K562 (cell line): ENCODE data around the gene ABCC12. TPM values are rescaled to one million over a fixed set of nuclear protein-coding genes. Genes with fewer than 3 reads are reported as not detected.

ENCODE experiments used
- ATAC-seq: fragments of 200-7000 bp; cut with Tn5 transposase; 3 replicates; pipeline ENCODE4 v1.9.1; 2020; ENCODE audit warnings: moderate library complexity
- BruUV-seq: library from RNA; stranded (reverse); fragments of 400-500 nt; replicated peaks from 2 replicates; lab custom pipeline; 2021; lab: Mats Ljungman, UMichigan
- CTCF ChIA-PET: fragments of 300-600 bp; formaldehyde crosslinking; extraction: SDS; loops from one replicate; lab custom pipeline; 2021; ENCODE audit warnings: low intra/inter-chr PET ratio; lab: Yijun Ruan, JAX
- POLR2A ChIA-PET: fragments of 300-600, 350-650 bp; sonication (Branson Sonifier 250); formaldehyde crosslinking; extraction: SDS; loops from one replicate; lab custom pipeline; 2021; ENCODE audit warnings: antibody characterized with exemption, inconsistent platforms; lab: Yijun Ruan, JAX
- DNase-seq, 4 experiments: peaks; one replicate each; pipeline versions ENCODE4 v3.0.0 to v3.0.0-alpha.2; 2011 to 2018; ENCODE audit warnings: low spot score in 3 of 4, mixed read lengths in 3 of 4; ENCODE audit errors: extremely low read depth in 1 of 4
- FAIRE-seq: peaks from 2 replicates; lab custom pipeline; 2011; peaks lifted over from hg19 to GRCh38; lab: Jason Lieb, UNC
- H2AFZ ChIP-seq: 2 replicates; pipeline ENCODE4 v1.6.0; 2011; ENCODE audit warnings: low read depth, low read length, control low read depth, inconsistent platforms
- H3K27ac ChIP-seq: fragments of 200-600 bp; 3 replicates; pipeline ENCODE4 v1.8.0; 2011; ENCODE audit warnings: low read depth, mild to moderate bottlenecking, control low read depth, inconsistent platforms, low read length, moderate library complexity, mixed read lengths; ENCODE audit errors: extremely low read depth
- H3K27me3 ChIP-seq, 2 experiments: fragments of 300-600 bp in 1 of 2; 2 replicates in 1 of 2; 3 replicates in 1 of 2; pipeline versions ENCODE4 v1.6.0 to v1.8.0; 2011; ENCODE audit warnings: inconsistent platforms in 2 of 2, low read length in 2 of 2, mild to moderate bottlenecking in 1 of 2, mixed read lengths in 1 of 2, moderate library complexity in 1 of 2; ENCODE audit not compliant: control insufficient read depth in 2 of 2, insufficient read depth in 2 of 2
- H3K36me3 ChIP-seq: fragments of 300-600 bp; 3 replicates; pipeline ENCODE4 v1.8.0; 2011; ENCODE audit warnings: mild to moderate bottlenecking, low read length, inconsistent platforms; ENCODE audit not compliant: control insufficient read depth, insufficient read depth
- H3K4me1 ChIP-seq, 2 experiments: fragments of 200-600 bp in 1 of 2; replicated peaks in 1 of 2; 2 replicates in 1 of 2; 3 replicates in 1 of 2; pipeline versions ENCODE4 v1.5.1 to v1.8.0; 2011; ENCODE audit warnings: inconsistent platforms in 2 of 2, low read length in 2 of 2, mild to moderate bottlenecking in 1 of 2, mixed read lengths in 1 of 2, moderate library complexity in 1 of 2; ENCODE audit not compliant: control insufficient read depth in 2 of 2, insufficient read depth in 2 of 2
- H3K4me2 ChIP-seq: 2 replicates; pipeline ENCODE4 v1.6.1; 2011; ENCODE audit warnings: low read length, control low read depth, inconsistent platforms, mixed read lengths; ENCODE audit not compliant: insufficient read depth
- H3K4me3 ChIP-seq: fragments of 200-600 bp; sonication (generic), shearing (Covaris generic); 2 replicates; pipeline ENCODE4 v1.5.1; 2016; ENCODE audit warnings: control low read depth, inconsistent platforms
- H3K79me2 ChIP-seq: fragments of 200-600 bp; 3 replicates; pipeline ENCODE4 v1.8.0; 2011; ENCODE audit warnings: low read length, inconsistent platforms; ENCODE audit not compliant: control insufficient read depth, insufficient read depth
- H3K9ac ChIP-seq, 2 experiments: 2 replicates each; pipeline versions ENCODE4 v1.6.0 to v1.6.1; 2011; ENCODE audit warnings: low read depth in 2 of 2, low read length in 2 of 2, control low read depth in 1 of 2, inconsistent platforms in 1 of 2, mild to moderate bottlenecking in 1 of 2, mixed read lengths in 1 of 2; ENCODE audit not compliant: insufficient read depth in 1 of 2
- H3K9me1 ChIP-seq: one replicate; pipeline ENCODE4 v1.6.0; 2011; ENCODE audit warnings: inconsistent platforms, mild to moderate bottlenecking, low read length, moderate library complexity; ENCODE audit not compliant: control insufficient read depth, insufficient read depth
- H3K9me3 ChIP-seq: replicated peaks from 2 replicates; pipeline ENCODE4 v1.5.1; 2011; ENCODE audit warnings: low read depth, low read length, inconsistent platforms; ENCODE audit not compliant: control insufficient read depth, insufficient read depth
- H4K20me1 ChIP-seq: replicated peaks from 2 replicates; pipeline ENCODE4 v1.6.1; 2011; ENCODE audit warnings: low read length, inconsistent platforms, mixed read lengths; ENCODE audit not compliant: control insufficient read depth, insufficient read depth
- ATF2 ChIP-seq: sonication (generic); formaldehyde crosslinking; IDR thresholded peaks from 2 replicates; pipeline ENCODE4 v1.8.1; 2022; ENCODE audit warnings: missing genetic modification reagents
- FOXJ2 ChIP-seq: fragments of 200-800 bp; sonication (Bioruptor generic); IDR thresholded peaks from 2 replicates; pipeline ENCODE4 v1.6.1; 2016; ENCODE audit warnings: missing genetic modification characterization, missing compliant biosample characterization
- MYNN ChIP-seq, 2 experiments: sonication (generic); formaldehyde crosslinking in 1 of 2; IDR thresholded peaks; 2 replicates each; pipeline versions ENCODE4 v1.5.0 to v1.6.1; 2016 to 2020; ENCODE audit warnings: antibody characterized with exemption in 1 of 2, missing genetic modification reagents in 1 of 2
- NCOA4 ChIP-seq: fragments of 450-650 bp; IDR thresholded peaks from 2 replicates; pipeline ENCODE4 v1.6.1; 2018; ENCODE audit warnings: mild to moderate bottlenecking; ENCODE audit not compliant: partially characterized antibody
- OTX1 ChIP-seq: fragments of 450-650 bp; formaldehyde crosslinking; IDR thresholded peaks from 2 replicates; pipeline ENCODE4 v1.4.0; 2022; ENCODE audit warnings: mild to moderate bottlenecking
- POLR2AphosphoS2 ChIP-seq: IDR thresholded peaks from 2 replicates; pipeline ENCODE4 v1.6.1; 2012; ENCODE audit warnings: low read length, improper control_type of control experiment
- PRPF4 ChIP-seq: fragments of 200-400 bp; formaldehyde crosslinking; IDR thresholded peaks from one replicate; pipeline ENCODE4 v1.6.1; 2017; ENCODE audit warnings: low read length, low read depth, mild to moderate bottlenecking; ENCODE audit not compliant: insufficient read depth, poor library complexity, severe bottlenecking
- PTTG1 ChIP-seq: fragments of 450-650 bp; IDR thresholded peaks from 2 replicates; pipeline ENCODE4 v1.6.1; 2016; ENCODE audit warnings: low read depth, mild to moderate bottlenecking, missing genetic modification characterization, missing compliant biosample characterization
- RBM22 ChIP-seq: fragments of 200-400 bp; formaldehyde crosslinking; IDR thresholded peaks from 2 replicates; pipeline ENCODE4 v1.6.1; 2018; ENCODE audit warnings: low read length, low read depth; ENCODE audit not compliant: poor library complexity, severe bottlenecking
- RFX7 ChIP-seq: fragments of 250-450 bp; sonication (Bioruptor Pico); IDR thresholded peaks from 2 replicates; pipeline ENCODE4 v1.5.1; 2021; ENCODE audit warnings: mild to moderate bottlenecking
- SMAD2 ChIP-seq: fragments of 150-350 bp; IDR thresholded peaks from 2 replicates; pipeline ENCODE4 v1.6.1; 2014; ENCODE audit warnings: low read depth, mild to moderate bottlenecking, low read length
- ZNF561 ChIP-seq: fragments of 450-650 bp; formaldehyde crosslinking; conservative IDR thresholded peaks from 2 replicates; pipeline ENCODE4 v1.4.0; 2020; ENCODE audit warnings: mild to moderate bottlenecking, moderate library complexity
- ZNF584 ChIP-seq: fragments of 200-800 bp; sonication (Bioruptor generic); IDR thresholded peaks from 2 replicates; pipeline ENCODE4 v1.6.1; 2016; ENCODE audit warnings: low read depth, mild to moderate bottlenecking, missing genetic modification characterization, missing compliant biosample characterization
- WGBS: fragments of 100-300 bp; shearing (Covaris generic); methylation state at CpG from one replicate; pipeline ENCODE4 v1.1.6; 2016; ENCODE audit warnings: low coverage, mixed read lengths; ENCODE audit not compliant: insufficient coverage; ENCODE audit errors: missing lambda C conversion rate; 5-methylcytosine and 5-hydroxymethylcytosine counted together
- in situ Hi-C: fragments of 300-500 bp; cut with MboI; formaldehyde crosslinking; loops from 4 replicates; pipeline ENCODE4 v1.15.0; 2018; ENCODE audit warnings: inconsistent platforms, mixed read lengths
- intact Hi-C: fragments of 100-400 bp; cut with micrococcal nuclease; formaldehyde crosslinking; loops from 2 replicates; pipeline ENCODE4 v1.14.2; 2022
- polyA plus RNA-seq, 8 experiments: library from polyadenylated mRNA; depleted of rRNA in 4 of 8; stranded (reverse) in 5 of 8; unstranded in 3 of 8; fragments of >200 nt; fragmentation: Nextera tagmentation in 2 of 8; fragmentation: Illumina TruSeq in 1 of 8; extraction: Ambion mirVana in 2 of 8; extraction: Trizol in 1 of 8; gene quantifications; 2 replicates each; pipeline versions ENCODE4 v1.2.1 to v1.2.3, GENCODE V29; 2011 to 2014; ENCODE audit warnings: inconsistent platforms in 1 of 8, missing spikeins in 1 of 8
- total RNA-seq, 7 experiments: library from RNA; depleted of rRNA in 6 of 7; stranded (reverse); fragments of >200 nt in 6 of 7; fragmentation: Illumina TruSeq in 2 of 7; extraction: Trizol in 2 of 7; gene quantifications; 2 replicates each; pipeline versions ENCODE4 v1.2.1 to v1.2.3, GENCODE V29; 2011 to 2021; ENCODE audit warnings: low replicate concordance in 1 of 7
- TF ChIP-seq, protein P1 (sequence below): sonication (generic); formaldehyde crosslinking; IDR thresholded peaks from 2 replicates; pipeline ENCODE4 v1.8.0; 2022; ENCODE audit warnings: mild to moderate bottlenecking, missing genetic modification reagents
- TF ChIP-seq, protein P2 (sequence below), 3 experiments: fragments of 200-800 bp in 1 of 3; fragments of 250-450 bp in 1 of 3; fragments of 450-650 bp in 1 of 3; sonication (Bioruptor Pico) in 1 of 3; sonication (Bioruptor generic) in 1 of 3; formaldehyde crosslinking in 1 of 3; IDR thresholded peaks; 2 replicates each; pipeline versions ENCODE4 v1.6.1 to v1.8.0; 2016 to 2022; ENCODE audit warnings: mild to moderate bottlenecking in 2 of 3, missing genetic modification characterization in 2 of 3, missing compliant biosample characterization in 1 of 3, moderate library complexity in 1 of 3

ABCC12 gene
- total and polyA plus RNA-seq, 9 of the 15 experiments (the other 6 are each of a cell fraction or from before 2014, with no cell fraction given), result not detected

DNA sequence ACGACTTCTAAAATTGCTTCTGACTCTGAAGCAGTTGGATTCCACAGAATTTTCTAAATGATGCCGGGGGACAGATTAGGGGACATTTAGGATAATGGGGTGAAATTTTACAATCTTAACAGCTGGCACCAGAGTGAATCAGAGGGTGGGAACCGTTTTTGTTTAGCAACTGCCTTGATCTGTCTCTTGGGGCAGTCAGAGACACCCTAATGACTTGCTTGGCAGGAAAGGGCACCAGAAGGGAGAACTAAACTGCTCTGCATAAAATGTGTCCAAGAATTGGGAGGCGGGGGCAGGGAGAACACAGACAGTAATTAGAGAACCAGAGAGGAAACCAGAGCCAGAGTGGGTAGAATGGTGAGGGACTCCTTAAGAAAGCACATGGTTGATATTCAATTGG is 6.1 kb upstream of the ABCC12 start (continued):
- TF ChIP-seq POLR2AphosphoS2, result no peak
- TF ChIP-seq, all 486 proteins: peak for 0

- no peaks in the 10 kb centered on the region for H4K20me1 ChIP-seq
- no peak overlapping the region for H3K27ac ChIP-seq
- peaks cover 0 to 3% of the 10 kb centered on the region in 2 experiments; a peak in 2 of 5 replicates for H3K4me1 ChIP-seq
- intact Hi-C loops (loop anchor here (5.0 to 10.0 kb wide), 4 partner anchors 906 to 1606 kb away; no protein-coding TSS in a partner anchor), in situ Hi-C loops (loop anchor here (5.0 to 10.0 kb wide), 2 partner anchors 1123 to 1216 kb away; no protein-coding TSS in a partner anchor)
- H3K79me2 ChIP-seq, result no peaks in the 10 kb centered on the region
- H3K4me2 ChIP-seq, result no peak overlapping the region
- H3K27me3 ChIP-seq, result peaks cover 4 to 39% of the 10 kb centered on the region in 2 experiments; a peak in 2 of 5 replicates
- H3K4me3 ChIP-seq, result no peak overlapping the region
- H2AFZ ChIP-seq, result no peak overlapping the region
- H3K36me3 ChIP-seq, result no peaks in the 10 kb centered on the region
- no peak for DNase-seq
- H3K9ac ChIP-seq, result no peak overlapping the region
- no peaks in the 10 kb centered on the region for H3K9me3 ChIP-seq
- no TSS peak for BruUV-seq
- ChIA-PET CTCF (no interaction called here), POLR2A (interaction anchor here (0.6 to 1.1 kb wide), 3 partner anchors 10 to 1117 kb away, joined by 3 read pairs; no protein-coding TSS in a partner anchor)
- ATAC-seq, result no peak
- WGBS, result 0% methylated on average over 6 of the region's 6 CpGs
- no peak for FAIRE-seq
- H3K9me1 ChIP-seq, result no peaks in the 10 kb centered on the region
- TF ChIP-seq, protein P1, sequence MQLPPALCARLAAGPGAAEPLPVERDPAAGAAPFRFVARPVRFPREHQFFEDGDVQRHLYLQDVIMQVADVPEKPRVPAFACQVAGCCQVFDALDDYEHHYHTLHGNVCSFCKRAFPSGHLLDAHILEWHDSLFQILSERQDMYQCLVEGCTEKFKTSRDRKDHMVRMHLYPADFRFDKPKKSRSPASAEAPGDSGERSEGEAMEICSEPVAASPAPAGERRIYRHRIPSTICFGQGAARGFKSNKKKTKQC, result no peak
- TF ChIP-seq OTX1 (CRISPR knock-in tag) (no peak), MYNN (IDR thresholded peaks at IDR 0.05) (no peak), MYNN (CRISPR knock-in tag; IDR thresholded peaks at IDR 0.05) (no peak), ZNF584 (CRISPR knock-in tag) (no peak), NCOA4 (no peak), RBM22 (no peak), FOXJ2 (no peak), PTTG1 (no peak), RFX7 (CRISPR knock-in tag) (no peak), SMAD2 (no peak), PRPF4 (no peak), ATF2 (CRISPR knock-in tag) (no peak), ZNF561 (CRISPR knock-in tag) (no peak)
- TF ChIP-seq, protein P2, sequence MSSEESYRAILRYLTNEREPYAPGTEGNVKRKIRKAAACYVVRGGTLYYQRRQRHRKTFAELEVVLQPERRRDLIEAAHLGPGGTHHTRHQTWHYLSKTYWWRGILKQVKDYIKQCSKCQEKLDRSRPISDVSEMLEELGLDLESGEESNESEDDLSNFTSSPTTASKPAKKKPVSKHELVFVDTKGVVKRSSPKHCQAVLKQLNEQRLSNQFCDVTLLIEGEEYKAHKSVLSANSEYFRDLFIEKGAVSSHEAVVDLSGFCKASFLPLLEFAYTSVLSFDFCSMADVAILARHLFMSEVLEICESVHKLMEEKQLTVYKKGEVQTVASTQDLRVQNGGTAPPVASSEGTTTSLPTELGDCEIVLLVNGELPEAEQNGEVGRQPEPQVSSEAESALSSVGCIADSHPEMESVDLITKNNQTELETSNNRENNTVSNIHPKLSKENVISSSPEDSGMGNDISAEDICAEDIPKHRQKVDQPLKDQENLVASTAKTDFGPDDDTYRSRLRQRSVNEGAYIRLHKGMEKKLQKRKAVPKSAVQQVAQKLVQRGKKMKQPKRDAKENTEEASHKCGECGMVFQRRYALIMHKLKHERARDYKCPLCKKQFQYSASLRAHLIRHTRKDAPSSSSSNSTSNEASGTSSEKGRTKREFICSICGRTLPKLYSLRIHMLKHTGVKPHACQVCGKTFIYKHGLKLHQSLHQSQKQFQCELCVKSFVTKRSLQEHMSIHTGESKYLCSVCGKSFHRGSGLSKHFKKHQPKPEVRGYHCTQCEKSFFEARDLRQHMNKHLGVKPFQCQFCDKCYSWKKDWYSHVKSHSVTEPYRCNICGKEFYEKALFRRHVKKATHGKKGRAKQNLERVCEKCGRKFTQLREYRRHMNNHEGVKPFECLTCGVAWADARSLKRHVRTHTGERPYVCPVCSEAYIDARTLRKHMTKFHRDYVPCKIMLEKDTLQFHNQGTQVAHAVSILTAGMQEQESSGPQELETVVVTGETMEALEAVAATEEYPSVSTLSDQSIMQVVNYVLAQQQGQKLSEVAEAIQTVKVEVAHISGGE (CRISPR knock-in tag; IDR thresholded peaks at IDR 0.05), result no peak
Measured at GRCh38 chr16:48160575-48160974, 4.8 kb upstream of the ABCC12 start.
